LNCAP (cell line): ENCODE data around the gene ADAM12.

Experiments
- TF ChIP-seq, protein P1 (sequence below): fragments of 450-650 bp; IDR thresholded peaks from 2 replicates; pipeline ENCODE4 v1.5.1; 2017; ENCODE audit warnings: mild to moderate bottlenecking

The ADAM12 gene

DNA sequence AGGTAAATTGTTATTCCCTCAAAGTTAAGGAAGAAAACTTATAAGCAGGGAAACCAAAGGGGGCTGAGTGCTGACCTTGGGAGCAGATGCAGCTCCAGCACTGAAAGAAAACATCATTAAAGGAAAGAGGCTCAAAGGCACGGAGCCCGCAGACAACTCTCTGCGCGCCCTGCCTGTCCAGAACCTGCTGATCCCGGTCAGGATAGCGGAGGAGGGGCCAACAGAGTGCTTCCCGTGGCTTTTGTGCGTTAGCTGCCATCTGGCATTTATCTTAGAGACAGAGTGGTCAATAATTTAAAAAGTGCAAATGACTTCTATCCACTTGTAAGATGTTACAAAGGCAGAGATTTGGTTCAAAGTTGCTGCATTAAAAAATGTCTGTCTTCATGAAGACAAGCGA lies 329.8 kb downstream of the ADAM12 start:
- TF ChIP-seq, protein P1, sequence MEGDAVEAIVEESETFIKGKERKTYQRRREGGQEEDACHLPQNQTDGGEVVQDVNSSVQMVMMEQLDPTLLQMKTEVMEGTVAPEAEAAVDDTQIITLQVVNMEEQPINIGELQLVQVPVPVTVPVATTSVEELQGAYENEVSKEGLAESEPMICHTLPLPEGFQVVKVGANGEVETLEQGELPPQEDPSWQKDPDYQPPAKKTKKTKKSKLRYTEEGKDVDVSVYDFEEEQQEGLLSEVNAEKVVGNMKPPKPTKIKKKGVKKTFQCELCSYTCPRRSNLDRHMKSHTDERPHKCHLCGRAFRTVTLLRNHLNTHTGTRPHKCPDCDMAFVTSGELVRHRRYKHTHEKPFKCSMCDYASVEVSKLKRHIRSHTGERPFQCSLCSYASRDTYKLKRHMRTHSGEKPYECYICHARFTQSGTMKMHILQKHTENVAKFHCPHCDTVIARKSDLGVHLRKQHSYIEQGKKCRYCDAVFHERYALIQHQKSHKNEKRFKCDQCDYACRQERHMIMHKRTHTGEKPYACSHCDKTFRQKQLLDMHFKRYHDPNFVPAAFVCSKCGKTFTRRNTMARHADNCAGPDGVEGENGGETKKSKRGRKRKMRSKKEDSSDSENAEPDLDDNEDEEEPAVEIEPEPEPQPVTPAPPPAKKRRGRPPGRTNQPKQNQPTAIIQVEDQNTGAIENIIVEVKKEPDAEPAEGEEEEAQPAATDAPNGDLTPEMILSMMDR: no peak

DNA sequence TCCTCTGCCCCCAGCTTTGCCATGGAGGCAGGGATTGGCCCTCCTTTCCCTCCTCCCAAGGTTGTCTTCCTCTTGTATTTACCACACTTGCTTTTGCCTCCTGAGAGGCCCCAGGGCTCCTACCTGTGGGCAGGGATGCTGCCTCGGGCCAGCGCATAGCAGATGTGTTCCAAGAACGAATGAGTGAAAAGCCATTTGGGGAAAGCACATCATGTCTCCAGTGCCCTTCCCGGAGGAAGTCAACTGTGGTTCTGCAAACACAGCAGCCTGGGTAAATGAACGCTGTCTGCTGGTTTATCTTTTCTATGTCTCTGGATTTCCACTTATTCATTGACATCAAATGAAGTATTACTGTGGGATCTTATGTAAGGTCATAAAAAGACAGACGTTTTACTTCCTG lies 330.2 kb downstream of the ADAM12 start:
- TF ChIP-seq, protein P1: no peak

DNA sequence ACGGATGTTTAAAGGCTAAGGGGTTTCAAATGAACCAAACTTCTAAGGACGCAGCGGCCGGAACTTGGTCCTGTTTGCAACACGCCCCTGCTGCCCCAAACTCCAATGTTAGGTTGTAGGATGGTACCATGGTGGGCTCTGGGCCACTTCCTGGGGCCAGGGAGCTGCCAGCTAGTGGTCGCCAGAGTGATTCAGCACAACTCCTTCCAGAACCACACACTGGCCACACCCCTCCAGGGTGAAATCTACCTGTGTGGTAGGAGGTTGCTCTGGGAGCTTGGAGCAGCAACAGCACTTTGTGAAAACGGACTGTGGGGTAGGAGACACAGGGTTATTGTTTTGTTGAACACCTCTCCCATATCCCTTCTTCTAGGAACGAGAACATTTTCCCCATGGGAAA lies 330.8 kb downstream of the ADAM12 start:
- TF ChIP-seq, protein P1: no peak

DNA sequence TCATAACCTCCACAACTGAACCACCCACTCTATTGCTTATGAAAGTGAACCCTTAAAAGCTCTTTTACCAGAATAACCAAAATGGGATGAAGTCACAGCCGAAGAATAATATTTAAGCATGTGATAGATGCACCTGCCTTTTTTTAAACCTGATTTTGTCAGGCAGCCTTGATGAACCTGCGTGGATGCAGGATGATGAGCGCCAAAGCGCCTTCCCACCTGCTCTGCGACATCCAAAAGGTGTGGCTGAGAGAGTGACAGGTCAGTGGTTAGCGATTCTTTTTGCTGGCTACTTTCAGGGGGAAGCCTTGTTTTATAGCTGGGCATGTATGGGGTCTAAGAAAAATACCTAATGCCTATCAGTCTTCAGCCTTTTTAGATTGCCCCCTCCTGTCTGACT lies 334.1 kb downstream of the ADAM12 start:
- TF ChIP-seq, protein P1: no peak

DNA sequence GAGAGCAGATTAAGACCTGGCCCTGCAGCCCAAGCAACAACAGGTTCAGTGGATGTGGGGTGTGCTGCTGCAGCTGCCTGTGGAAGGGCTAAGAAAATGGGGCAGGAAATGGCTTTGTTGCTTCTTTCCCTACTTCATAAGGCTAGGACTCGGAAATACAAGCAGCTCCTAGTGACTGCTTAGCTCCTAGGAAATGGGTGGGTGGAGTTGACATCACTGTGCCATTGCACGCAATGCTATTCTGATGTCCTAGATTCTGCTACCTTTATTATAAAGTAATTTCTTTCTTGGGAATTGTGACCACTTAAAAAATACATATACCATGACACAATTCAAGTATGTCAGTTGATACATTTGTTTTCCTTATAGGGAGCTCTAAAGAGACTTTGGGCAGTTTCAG lies 336.1 kb downstream of the ADAM12 start:
- TF ChIP-seq, protein P1: no peak

DNA sequence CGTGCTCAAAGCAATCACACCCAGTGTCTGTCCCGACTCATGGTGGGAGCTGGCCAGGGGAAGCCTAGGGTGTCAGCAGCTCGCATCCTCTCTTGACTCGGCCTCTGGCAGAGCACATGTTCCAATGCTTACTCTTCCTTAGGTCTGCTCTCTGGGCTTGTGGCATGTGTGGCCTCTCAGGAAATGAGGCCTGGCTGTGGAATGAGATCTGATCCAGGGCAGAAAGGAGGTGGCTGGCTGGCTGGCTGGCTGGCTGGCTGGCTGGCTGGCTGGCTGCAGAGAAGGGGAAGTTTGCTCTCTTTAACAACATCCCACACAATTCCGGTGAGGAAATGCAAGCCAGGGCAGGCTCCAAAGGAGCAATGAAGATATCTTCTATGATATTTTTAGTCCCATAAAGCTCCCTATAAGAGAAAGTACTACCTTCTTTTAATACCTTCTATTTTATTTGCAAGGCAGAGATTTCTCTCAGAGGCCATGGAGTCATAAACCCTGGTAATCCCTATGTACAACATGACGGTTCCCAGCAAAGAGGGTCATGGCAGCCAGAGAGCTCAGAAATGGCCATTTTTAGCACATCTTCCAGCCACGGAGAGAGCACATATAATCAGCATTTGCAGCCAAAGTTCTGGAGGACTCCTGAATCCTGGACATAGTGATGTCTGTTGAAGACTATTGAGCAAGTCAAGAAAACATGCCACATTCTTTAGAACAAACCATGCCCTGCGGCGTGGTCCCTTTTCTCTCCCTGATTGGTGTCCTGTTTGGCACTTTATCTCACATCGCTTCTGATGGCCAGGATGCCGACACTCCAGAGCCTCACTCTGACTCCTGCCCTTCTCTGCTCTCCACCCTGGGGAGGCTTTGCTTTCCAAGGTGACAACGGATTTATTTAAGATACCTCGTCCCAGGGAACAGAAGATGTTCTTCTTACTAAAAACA lies 338.2 kb downstream of the ADAM12 start:
- TF ChIP-seq, protein P1: no peak

DNA sequence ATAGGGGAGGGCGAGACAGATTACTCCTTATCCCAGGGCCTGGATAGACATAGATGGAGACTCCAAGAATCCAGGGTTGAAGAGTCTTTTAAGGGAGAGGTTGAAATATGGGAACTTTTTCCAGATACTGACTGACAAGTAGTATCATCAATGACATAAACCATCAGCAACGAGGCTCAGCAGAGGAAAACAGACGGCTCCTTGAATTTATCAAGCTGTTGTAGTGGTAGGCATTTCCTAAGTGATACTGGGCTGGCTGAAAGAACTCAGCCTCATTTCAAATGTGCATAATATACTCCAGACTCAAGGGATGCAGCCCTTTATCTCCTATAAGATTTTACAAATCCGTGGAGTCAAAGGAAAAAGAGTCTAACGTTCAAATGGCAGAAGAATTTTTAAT lies 341.4 kb downstream of the ADAM12 start:
- TF ChIP-seq, protein P1: no peak
